Measurements from ENCODE around the gene SETBP1.

DNA sequence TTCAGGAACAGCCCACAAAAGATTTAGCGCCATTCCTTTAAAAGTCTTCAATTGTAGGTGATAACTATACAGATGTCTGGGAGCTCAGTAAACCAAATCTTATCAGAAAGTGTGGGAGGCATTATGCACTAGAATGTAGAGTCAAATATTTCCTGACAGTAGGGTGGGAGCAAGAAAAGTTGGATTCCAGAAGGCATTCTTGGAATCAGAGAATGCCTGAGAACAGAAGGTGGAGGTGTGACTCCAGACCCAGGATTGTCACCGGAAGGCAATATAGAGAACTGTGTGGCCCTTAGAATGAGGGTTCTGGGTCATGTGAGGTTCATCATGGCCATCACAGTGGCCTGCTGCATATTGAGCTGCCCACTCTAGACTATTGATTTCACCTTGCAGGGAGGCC lies 90.0 kb downstream of the SETBP1 start:
- TF ChIP-seq POLR2A (IDR thresholded peaks at IDR 0.05; ENCODE audit: extremely low read depth, insufficient read length) = no peak
- TF ChIP-seq, protein P1, sequence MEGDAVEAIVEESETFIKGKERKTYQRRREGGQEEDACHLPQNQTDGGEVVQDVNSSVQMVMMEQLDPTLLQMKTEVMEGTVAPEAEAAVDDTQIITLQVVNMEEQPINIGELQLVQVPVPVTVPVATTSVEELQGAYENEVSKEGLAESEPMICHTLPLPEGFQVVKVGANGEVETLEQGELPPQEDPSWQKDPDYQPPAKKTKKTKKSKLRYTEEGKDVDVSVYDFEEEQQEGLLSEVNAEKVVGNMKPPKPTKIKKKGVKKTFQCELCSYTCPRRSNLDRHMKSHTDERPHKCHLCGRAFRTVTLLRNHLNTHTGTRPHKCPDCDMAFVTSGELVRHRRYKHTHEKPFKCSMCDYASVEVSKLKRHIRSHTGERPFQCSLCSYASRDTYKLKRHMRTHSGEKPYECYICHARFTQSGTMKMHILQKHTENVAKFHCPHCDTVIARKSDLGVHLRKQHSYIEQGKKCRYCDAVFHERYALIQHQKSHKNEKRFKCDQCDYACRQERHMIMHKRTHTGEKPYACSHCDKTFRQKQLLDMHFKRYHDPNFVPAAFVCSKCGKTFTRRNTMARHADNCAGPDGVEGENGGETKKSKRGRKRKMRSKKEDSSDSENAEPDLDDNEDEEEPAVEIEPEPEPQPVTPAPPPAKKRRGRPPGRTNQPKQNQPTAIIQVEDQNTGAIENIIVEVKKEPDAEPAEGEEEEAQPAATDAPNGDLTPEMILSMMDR (IDR thresholded peaks at IDR 0.05; ENCODE audit: low read depth, low read length) = no peak
- TF ChIP-seq, protein P2, sequence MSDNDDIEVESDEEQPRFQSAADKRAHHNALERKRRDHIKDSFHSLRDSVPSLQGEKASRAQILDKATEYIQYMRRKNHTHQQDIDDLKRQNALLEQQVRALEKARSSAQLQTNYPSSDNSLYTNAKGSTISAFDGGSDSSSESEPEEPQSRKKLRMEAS (IDR thresholded peaks at IDR 0.05; ENCODE audit: low read depth, low read length) = no peak

Data from NB4 (cell line).